IMR-90 (cell line): ENCODE measurements around the gene HMG20B.

ENCODE experiments used
- BHLHE40 ChIP-seq: fragments of 150-350 bp; IDR thresholded peaks from 2 replicates; pipeline ENCODE4 v1.6.1; 2016; ENCODE audit warnings: mild to moderate bottlenecking, low read depth, low read length
- CEBPB ChIP-seq: IDR thresholded peaks from 2 replicates; pipeline ENCODE4 v1.6.1; 2012; ENCODE audit warnings: low read depth, low read length, improper control_type of control experiment
- CTCF ChIP-seq: conservative IDR thresholded peaks from 2 replicates; pipeline ENCODE4 v1.5.1; 2012; ENCODE audit warnings: mild to moderate bottlenecking, low read depth, low read length, improper control_type of control experiment
- POLR2A ChIP-seq: IDR thresholded peaks from 2 replicates; pipeline ENCODE4 v1.6.1; 2012; ENCODE audit warnings: mild to moderate bottlenecking, low read depth, low read length

GRCh38 chr19:3536429-3537100 is 36.2 kb upstream of the HMG20B start:
- TF ChIP-seq BHLHE40 (no peak), POLR2A (no peak), CTCF (no peak), CEBPB (no peak)
